H9 (cell line): Measurements from ENCODE around the gene SLMAP. TPM values are rescaled to one million over a fixed set of nuclear protein-coding genes. Genes with fewer than 3 reads are reported as not detected.

Source experiments
- DNase-seq: peaks from one replicate; pipeline ENCODE4 v3.0.0-alpha.2; 2017
- H2AFZ ChIP-seq: one replicate; pipeline ENCODE4 v1.6.1; 2013; ENCODE audit warnings: mild to moderate bottlenecking, low read length, control low read depth, moderate library complexity
- H2AK5ac ChIP-seq: 2 replicates; pipeline ENCODE4 v1.6.1; 2013; ENCODE audit warnings: low read length, control low read depth, mixed read lengths; ENCODE audit not compliant: insufficient read length
- H2BK120ac ChIP-seq: one replicate; pipeline ENCODE4 v1.6.1; 2013; ENCODE audit warnings: low read depth, mild to moderate bottlenecking, low read length, control low read depth, inconsistent platforms; ENCODE audit not compliant: poor library complexity, severe bottlenecking
- H2BK12ac ChIP-seq: 2 replicates; pipeline ENCODE4 v1.6.1; 2013; ENCODE audit warnings: low read length, control low read depth, mixed read lengths, low read depth; ENCODE audit not compliant: insufficient read length
- H2BK15ac ChIP-seq: 2 replicates; pipeline ENCODE4 v1.6.1; 2013; ENCODE audit warnings: low read depth, low read length, control low read depth
- H2BK20ac ChIP-seq: one replicate; pipeline ENCODE4 v1.6.1; 2013; ENCODE audit warnings: low read depth, mild to moderate bottlenecking, low read length, control low read depth, inconsistent platforms; ENCODE audit not compliant: poor library complexity, severe bottlenecking
- H2BK5ac ChIP-seq: 2 replicates; pipeline ENCODE4 v1.6.1; 2013; ENCODE audit warnings: low read length, control low read depth, mixed read lengths; ENCODE audit not compliant: insufficient read length
- H3K14ac ChIP-seq: 2 replicates; pipeline ENCODE4 v1.6.1; 2013; ENCODE audit warnings: low read length, control low read depth; ENCODE audit not compliant: insufficient read depth
- H3K18ac ChIP-seq: 2 replicates; pipeline ENCODE4 v1.6.1; 2013; ENCODE audit warnings: low read depth, mild to moderate bottlenecking, mixed read lengths, low read length, control low read depth; ENCODE audit not compliant: insufficient read length
- H3K23ac ChIP-seq: 2 replicates; pipeline ENCODE4 v1.6.1; 2013; ENCODE audit warnings: low read length, control low read depth, mixed read lengths, low read depth; ENCODE audit not compliant: insufficient read length
- H3K23me2 ChIP-seq: 2 replicates; pipeline ENCODE4 v1.6.1; 2013; ENCODE audit warnings: low read depth, mild to moderate bottlenecking, mixed read lengths, low read length, control low read depth; ENCODE audit not compliant: insufficient read length, poor library complexity, severe bottlenecking
- H3K27ac ChIP-seq: 2 replicates; pipeline ENCODE4 v1.5.1; 2013; ENCODE audit warnings: low read length, control low read depth, mixed read lengths, low read depth; ENCODE audit not compliant: insufficient read length
- H3K27me3 ChIP-seq: 2 replicates; pipeline ENCODE4 v1.6.1; 2013; ENCODE audit warnings: low read length, control low read depth, inconsistent platforms; ENCODE audit not compliant: insufficient read depth
- H3K4ac ChIP-seq: 2 replicates; pipeline ENCODE4 v1.6.1; 2013; ENCODE audit warnings: low read depth, mild to moderate bottlenecking, control low read depth, inconsistent platforms, low read length, moderate library complexity
- H3K4me1 ChIP-seq: 2 replicates; pipeline ENCODE4 v1.6.1; 2013; ENCODE audit warnings: low read length, control low read depth, inconsistent platforms; ENCODE audit not compliant: insufficient read depth
- H3K4me2 ChIP-seq: 2 replicates; pipeline ENCODE4 v1.6.1; 2013; ENCODE audit warnings: low read length, control low read depth, mixed read lengths; ENCODE audit not compliant: insufficient read length, insufficient read depth
- H3K56ac ChIP-seq: 2 replicates; pipeline ENCODE4 v1.6.1; 2013; ENCODE audit warnings: low read depth, mild to moderate bottlenecking, mixed read lengths, low read length, control low read depth; ENCODE audit not compliant: insufficient read length
- H3K79me1 ChIP-seq: 2 replicates; pipeline ENCODE4 v1.6.1; 2013; ENCODE audit warnings: low read depth, mild to moderate bottlenecking, moderate library complexity, low read length, control low read depth, inconsistent platforms; ENCODE audit not compliant: insufficient read depth, poor library complexity, severe bottlenecking
- H3K79me2 ChIP-seq: 2 replicates; pipeline ENCODE4 v1.6.1; 2013; ENCODE audit warnings: low read length, control low read depth, inconsistent platforms; ENCODE audit not compliant: insufficient read depth
- H3K9ac ChIP-seq: 2 replicates; pipeline ENCODE4 v1.6.1; 2013; ENCODE audit warnings: low read length, control low read depth, mixed read lengths; ENCODE audit not compliant: insufficient read length; ENCODE audit errors: extremely low read depth
- H3K9me3 ChIP-seq: one replicate; pipeline ENCODE4 v1.6.1; 2013; ENCODE audit warnings: low read depth, low read length, inconsistent platforms; ENCODE audit not compliant: control insufficient read depth
- H3T11ph ChIP-seq: one replicate; pipeline ENCODE4 v1.6.1; 2013; ENCODE audit warnings: mild to moderate bottlenecking, low read length, control low read depth, inconsistent platforms
- H4K20me1 ChIP-seq: one replicate; pipeline ENCODE4 v1.6.1; 2013; ENCODE audit not compliant: control insufficient read depth, insufficient read length, insufficient read depth
- H4K5ac ChIP-seq: 2 replicates; pipeline ENCODE4 v1.6.1; 2013; ENCODE audit warnings: low read depth, mild to moderate bottlenecking, mixed read lengths, low read length, control low read depth; ENCODE audit not compliant: insufficient read length
- H4K8ac ChIP-seq: replicated peaks from 2 replicates; pipeline ENCODE4 v1.6.1; 2013; ENCODE audit warnings: low read length, control low read depth, mixed read lengths, low read depth; ENCODE audit not compliant: insufficient read length
- H4K91ac ChIP-seq: 2 replicates; pipeline ENCODE4 v1.6.1; 2013; ENCODE audit warnings: low read depth, mild to moderate bottlenecking, moderate library complexity, mixed read lengths, low read length, control low read depth; ENCODE audit not compliant: insufficient read length
- H3K27ac Mint-ChIP-seq, 3 experiments: 2 replicates in 2 of 3; 3 replicates in 1 of 3; pipeline ENCODE4 v1.8.0; 2020 to 2021; ENCODE audit warnings: mixed read lengths in 3 of 3, mild to moderate bottlenecking in 1 of 3, moderate library complexity in 1 of 3
- H3K27me3 Mint-ChIP-seq: 2 replicates; pipeline ENCODE4 v1.8.0; 2021; ENCODE audit warnings: low read depth, mild to moderate bottlenecking, moderate library complexity, mixed read lengths
- H3K36me3 Mint-ChIP-seq, 3 experiments: 2 replicates in 2 of 3; 3 replicates in 1 of 3; pipeline ENCODE4 v1.8.0; 2020 to 2021; ENCODE audit warnings: low read depth in 3 of 3, mixed read lengths in 3 of 3; ENCODE audit not compliant: insufficient read depth in 1 of 3
- H3K4me1 Mint-ChIP-seq, 2 experiments: 2 replicates each; pipeline ENCODE4 v1.8.0; 2020; ENCODE audit warnings: mixed read lengths in 2 of 2
- H3K4me3 Mint-ChIP-seq, 2 experiments: 2 replicates in 1 of 2; 3 replicates in 1 of 2; pipeline ENCODE4 v1.8.0; 2020 to 2021; ENCODE audit warnings: mild to moderate bottlenecking in 2 of 2, mixed read lengths in 2 of 2, moderate library complexity in 1 of 2
- H3K9me3 Mint-ChIP-seq, 2 experiments: 2 replicates in 1 of 2; 3 replicates in 1 of 2; pipeline ENCODE4 v1.8.0; 2020; ENCODE audit warnings: mild to moderate bottlenecking in 2 of 2, mixed read lengths in 2 of 2, moderate library complexity in 1 of 2
- CTCF ChIP-seq: fragments of 200-600 bp; sonication (generic); conservative IDR thresholded peaks from 3 replicates; pipeline ENCODE4 v1.8.0; 2021; ENCODE audit warnings: antibody characterized with exemption, mild to moderate bottlenecking
- WGBS: extraction: QIAGEN DNeasy Blood & Tissue Kit; methylation state at CpG from one replicate; pipeline ENCODE4 v1.1.7; 2013; ENCODE audit warnings: missing lambda C conversion rate, low lambda C conversion rate, mixed read lengths; ENCODE audit not compliant: insufficient read length; ENCODE audit errors: extremely low coverage; 5-methylcytosine and 5-hydroxymethylcytosine counted together
- total RNA-seq: library from RNA; stranded (reverse); gene quantifications from 2 replicates; pipeline ENCODE4 v1.2.1, GENCODE V29; 2021

Gene SLMAP
- total RNA-seq, 1 experiment from 2014 or later = 65.1 TPM

- H3K27ac Mint-ChIP-seq = no peak overlapping the region
- Histone ChIP-seq H3K18ac (no peak overlapping the region), H3K14ac (no peak overlapping the region), H3K27ac (no peak overlapping the region), H2BK20ac (no peak overlapping the region), H3K23ac (no peak overlapping the region), H3K9me3 (no peaks in the 10 kb centered on the region), H4K91ac (no peak overlapping the region), H3T11ph (no peak overlapping the region), H3K79me2 (no peaks in the 10 kb centered on the region), H3K4me1 (no peaks in the 10 kb centered on the region), H2BK15ac (no peak overlapping the region), H4K5ac (no peak overlapping the region), H3K79me1 (no peaks in the 10 kb centered on the region), H2BK120ac (no peak overlapping the region), H3K27me3 (no peaks in the 10 kb centered on the region), H3K56ac (no peak overlapping the region), H3K9ac (no peak overlapping the region), H2BK12ac (no peak overlapping the region), H3K23me2 (no peaks in the 10 kb centered on the region), H3K4ac (no peak overlapping the region), H4K8ac (no peak overlapping the region), H4K20me1 (no peaks in the 10 kb centered on the region), H2AK5ac (no peak overlapping the region), H3K4me2 (no peak overlapping the region), H2AFZ (no peak overlapping the region), H2BK5ac (no peak overlapping the region)
- no peak for DNase-seq
- no CpG with 5 or more reads among the region's 2 CpGs for WGBS
- H3K4me3 Mint-ChIP-seq = no peak overlapping the region
- H3K27me3 Mint-ChIP-seq = no peaks in the 10 kb centered on the region
- peak; percentile 65 for TF ChIP-seq CTCF
- H3K36me3 Mint-ChIP-seq = peaks cover 7 to 41% (median 15%) of the 10 kb centered on the region in 3 experiments; a peak in 6 of 7 replicates
- H3K9me3 Mint-ChIP-seq = no peaks in the 10 kb centered on the region
- no peaks in the 10 kb centered on the region for H3K4me1 Mint-ChIP-seq
Measured at GRCh38 chr3:57910990-57911389, 154.9 kb downstream of the SLMAP start.
